Fibroblast of villous mesenchyme (primary cell): ENCODE data around the gene ABCA1. TPM values are rescaled to one million over a fixed set of nuclear protein-coding genes. Genes with fewer than 3 reads are reported as not detected.
"Not testable (repeated sequence)": the region's sequence is repeated elsewhere in the genome, so short reads cannot be mapped to it uniquely, and the experiment has no call there.

Experiments used
- DNase-seq: peaks from one replicate; pipeline ENCODE4 v3.0.0-alpha.2; 2010; ENCODE audit warnings: low read depth
- H3K4me3 ChIP-seq: 2 replicates; pipeline ENCODE4 v1.5.1; 2011; ENCODE audit warnings: low read depth, mild to moderate bottlenecking, low read length
- total RNA-seq: library from RNA; depleted of rRNA; stranded (reverse); fragments of >200 nt; gene quantifications from 2 replicates; pipeline ENCODE4 v1.2.3, GENCODE V29; 2012
- TF ChIP-seq, protein P1 (sequence below): IDR thresholded peaks from 2 replicates; pipeline ENCODE4 v1.5.1; 2012; ENCODE audit warnings: low read depth, mild to moderate bottlenecking, low read length; ENCODE audit not compliant: insufficient read depth

ABCA1 gene
- total RNA-seq, 1 donor = 132 TPM

- H3K4me3 ChIP-seq = no peak overlapping the region
- TF ChIP-seq, protein P1, sequence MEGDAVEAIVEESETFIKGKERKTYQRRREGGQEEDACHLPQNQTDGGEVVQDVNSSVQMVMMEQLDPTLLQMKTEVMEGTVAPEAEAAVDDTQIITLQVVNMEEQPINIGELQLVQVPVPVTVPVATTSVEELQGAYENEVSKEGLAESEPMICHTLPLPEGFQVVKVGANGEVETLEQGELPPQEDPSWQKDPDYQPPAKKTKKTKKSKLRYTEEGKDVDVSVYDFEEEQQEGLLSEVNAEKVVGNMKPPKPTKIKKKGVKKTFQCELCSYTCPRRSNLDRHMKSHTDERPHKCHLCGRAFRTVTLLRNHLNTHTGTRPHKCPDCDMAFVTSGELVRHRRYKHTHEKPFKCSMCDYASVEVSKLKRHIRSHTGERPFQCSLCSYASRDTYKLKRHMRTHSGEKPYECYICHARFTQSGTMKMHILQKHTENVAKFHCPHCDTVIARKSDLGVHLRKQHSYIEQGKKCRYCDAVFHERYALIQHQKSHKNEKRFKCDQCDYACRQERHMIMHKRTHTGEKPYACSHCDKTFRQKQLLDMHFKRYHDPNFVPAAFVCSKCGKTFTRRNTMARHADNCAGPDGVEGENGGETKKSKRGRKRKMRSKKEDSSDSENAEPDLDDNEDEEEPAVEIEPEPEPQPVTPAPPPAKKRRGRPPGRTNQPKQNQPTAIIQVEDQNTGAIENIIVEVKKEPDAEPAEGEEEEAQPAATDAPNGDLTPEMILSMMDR = no peak
- no peak for DNase-seq
Measured at GRCh38 chr9:104856413-104856941, 71.5 kb downstream of the ABCA1 start.

DNA sequence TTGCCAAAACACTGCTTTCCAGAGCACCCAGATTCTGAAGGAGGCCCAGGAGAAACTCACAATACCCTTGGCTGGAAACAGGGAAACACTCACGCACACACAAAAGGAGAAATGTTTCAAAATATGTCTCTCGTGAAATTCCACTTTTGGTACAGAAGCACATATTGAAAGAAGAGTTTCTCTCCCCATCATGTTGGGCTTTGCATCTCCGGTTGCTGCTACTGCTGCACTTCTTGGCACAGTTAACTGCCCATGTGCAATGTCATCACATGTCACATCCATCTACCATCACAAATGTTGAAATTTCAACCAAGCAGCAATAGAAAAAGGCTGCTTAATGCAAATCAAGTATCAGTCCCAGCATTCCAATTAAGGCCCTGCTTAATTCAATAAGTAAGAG lies 72.1 kb downstream of the ABCA1 start:
- TF ChIP-seq, protein P1 = no peak
- no peak overlapping the region for H3K4me3 ChIP-seq
- no peak for DNase-seq

DNA sequence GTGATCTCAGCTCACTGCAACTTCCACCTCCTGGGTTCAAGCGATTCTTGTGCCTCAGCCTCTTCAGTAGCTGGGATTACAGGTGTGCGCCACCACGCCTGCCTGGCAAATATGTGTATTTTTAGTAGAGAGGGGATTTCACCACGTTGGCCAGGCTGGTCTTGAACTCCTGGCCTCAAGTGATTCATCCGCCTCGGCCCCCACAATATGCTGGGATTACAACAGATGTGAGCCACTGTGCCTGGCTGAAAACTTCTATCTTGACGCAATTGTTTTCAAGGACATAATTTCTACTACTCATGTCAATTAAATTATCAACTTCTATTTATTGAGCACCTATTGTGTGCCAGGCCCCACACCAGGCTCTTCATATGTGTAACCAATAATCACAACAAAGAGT lies 72.7 kb downstream of the ABCA1 start:
- H3K4me3 ChIP-seq = not testable (repeated sequence)

GRCh38 chr9:104854613-104855012 lies 73.3 kb downstream of the ABCA1 start:
- no peak overlapping the region for H3K4me3 ChIP-seq
- no peak for DNase-seq
- TF ChIP-seq, protein P1 = no peak

More for the DNA sequence above, 72.7 kb downstream of the ABCA1 start:
- DNase-seq = not testable (repeated sequence)

DNA sequence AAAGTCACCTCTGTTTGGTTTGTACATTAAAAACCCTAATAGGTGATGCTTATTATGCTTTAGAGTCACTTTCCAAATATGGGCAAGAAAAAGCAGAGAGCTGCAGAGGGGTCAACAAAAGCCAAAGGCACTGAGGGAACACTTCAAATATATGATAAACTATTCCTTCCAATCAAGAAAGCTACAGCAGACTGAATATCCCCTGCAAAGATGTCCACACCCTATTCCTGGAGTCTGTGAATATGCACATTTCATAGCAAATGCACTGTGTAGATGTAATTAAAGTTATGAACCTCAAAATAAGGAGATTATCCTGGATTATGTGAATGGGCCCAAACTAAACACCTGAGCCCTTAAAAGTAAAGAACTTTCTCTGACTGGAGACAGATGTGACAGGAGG lies 74.3 kb downstream of the ABCA1 start:
- no peak for DNase-seq
- no peak overlapping the region for H3K4me3 ChIP-seq
- TF ChIP-seq, protein P1 = no peak

DNA sequence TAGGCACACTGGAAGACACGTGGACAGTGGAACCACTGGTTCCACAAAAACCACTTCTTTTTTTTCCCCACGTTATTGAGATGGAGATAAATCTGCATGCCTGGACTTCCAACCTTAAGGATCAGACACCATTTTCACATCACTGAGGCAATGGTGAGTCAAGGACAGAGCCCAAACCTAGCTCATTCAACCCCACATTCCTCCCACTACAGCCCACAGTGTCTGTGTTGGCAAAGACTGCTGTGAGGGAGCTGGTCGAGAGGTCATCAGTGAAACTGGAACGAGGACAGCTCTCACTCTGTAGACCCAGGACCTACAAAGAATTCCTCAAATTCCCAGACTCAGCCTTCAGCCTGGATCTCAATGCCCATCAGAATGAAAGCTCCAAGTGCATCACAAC lies 74.8 kb downstream of the ABCA1 start:
- TF ChIP-seq, protein P1 = no peak
- no peak for DNase-seq
- H3K4me3 ChIP-seq = no peak overlapping the region

GRCh38 chr9:104851546-104851920 lies 76.4 kb downstream of the ABCA1 start:
- no peak for DNase-seq
- TF ChIP-seq, protein P1 = no peak
- no peak overlapping the region for H3K4me3 ChIP-seq
